ENCODE measurements around the gene KCNC4. TPM values are rescaled to one million over a fixed set of nuclear protein-coding genes. Genes with fewer than 3 reads are reported as not detected.

Gene KCNC4
- total and polyA plus RNA-seq, 9 donors, result 3.2 to 18.0 (median 11.7) TPM

GRCh38 chr1:110239441-110240430 is 29.6 kb downstream of the KCNC4 start:
- TF ChIP-seq POLR2A (IDR thresholded peaks at IDR 0.05) (no peak), EP300 (IDR thresholded peaks at IDR 0.05) (no peak), CTCF (IDR thresholded peaks at IDR 0.05) (no peak)
- Histone ChIP-seq H3K27ac (no peak overlapping the region), H3K4me1 (ENCODE audit: insufficient read depth) (peaks cover 7% of the 10 kb centered on the region), H3K4me3 (no peak overlapping the region), H3K9me3 (no peaks in the 10 kb centered on the region), H3K27me3 (no peaks in the 10 kb centered on the region), H3K36me3 (no peaks in the 10 kb centered on the region)
- DNase-seq, result peak in 1 of 5 donors; percentile 21
- intact Hi-C loops (cut with DNase I), result no loop called here
- 56 to 69% (median 68%) methylated on average over 11 of the region's 11 CpGs for WGBS, 3 donors

GRCh38 chr1:110240476-110241210 is 30.5 kb downstream of the KCNC4 start:
- intact Hi-C loops (cut with DNase I), result no loop called here
- H3K27me3 ChIP-seq, result no peaks in the 10 kb centered on the region
- 86 to 92% (median 88%) methylated on average over 12 to 13 of the region's 13 CpGs for WGBS, 3 donors
- no peak overlapping the region for H3K4me3 ChIP-seq
- no peaks in the 10 kb centered on the region for H3K36me3 ChIP-seq
- TF ChIP-seq CTCF (IDR thresholded peaks at IDR 0.05) (no peak), POLR2A (IDR thresholded peaks at IDR 0.05) (no peak), EP300 (IDR thresholded peaks at IDR 0.05) (no peak)
- no peak overlapping the region for H3K27ac ChIP-seq
- H3K9me3 ChIP-seq, result no peaks in the 10 kb centered on the region
- peaks cover 5% of the 10 kb centered on the region for H3K4me1 ChIP-seq (ENCODE audit: insufficient read depth)
- peak in 1 of 5 donors; percentile 21 for DNase-seq

- intact Hi-C loops (cut with DNase I), result no loop called here
- Histone ChIP-seq H3K27me3 (no peaks in the 10 kb centered on the region), H3K4me1 (ENCODE audit: insufficient read depth) (peaks cover 3% of the 10 kb centered on the region), H3K27ac (no peak overlapping the region), H3K36me3 (no peaks in the 10 kb centered on the region), H3K9me3 (no peaks in the 10 kb centered on the region), H3K4me3 (no peak overlapping the region)
- TF ChIP-seq POLR2A (IDR thresholded peaks at IDR 0.05), result no peak
- no peak for DNase-seq
- WGBS, 3 donors, result 48 to 64% (median 54%) methylated on average over 2 of the region's 2 CpGs
Measured at GRCh38 chr1:110241516-110241915, 31.4 kb downstream of the KCNC4 start.

GRCh38 chr1:110242062-110242461 is 31.9 kb downstream of the KCNC4 start:
- DNase-seq, result no peak

More at GRCh38 chr1:110242062-110242461, 31.9 kb downstream of the KCNC4 start:
- Histone ChIP-seq H3K36me3 (no peaks in the 10 kb centered on the region), H3K9me3 (no peaks in the 10 kb centered on the region), H3K4me1 (ENCODE audit: insufficient read depth) (peaks cover 3% of the 10 kb centered on the region), H3K27ac (no peak overlapping the region), H3K27me3 (no peaks in the 10 kb centered on the region), H3K4me3 (no peak overlapping the region)
- TF ChIP-seq POLR2A (IDR thresholded peaks at IDR 0.05), result no peak
- TF ChIP-seq EP300 (IDR thresholded peaks at IDR 0.05), result no peak
- no peak for TF ChIP-seq CTCF (IDR thresholded peaks at IDR 0.05)
- 89 to 95% (median 95%) methylated on average over 4 of the region's 4 CpGs for WGBS, 3 donors
- intact Hi-C loops (cut with DNase I), result no loop called here

Data from ovary (tissue), 9 donors.